ENCODE results near the gene BCL2. TPM values are rescaled to one million over a fixed set of nuclear protein-coding genes. Genes with fewer than 3 reads are reported as not detected.

BCL2 gene
- total RNA-seq, 4 donors from 2014 or later, result 14.3 to 34.8 (median 23.5) TPM

GRCh38 chr18:63112706-63113105 is 206.9 kb downstream of the BCL2 start:
- Histone ChIP-seq H3K4me1 (peaks cover 0 to 15% (median 9%) of the 10 kb centered on the region in 4 donors), H3K36me3 (no peaks in the 10 kb centered on the region), H3K9me3 (no peaks in the 10 kb centered on the region), H3K4me3 (no peak overlapping the region), H3K27me3 (no peaks in the 10 kb centered on the region), H3K27ac (no peak overlapping the region)
- DNase-seq, result no peak
- in situ Hi-C loops (cut with MboI; ENCODE audit: low pct_ligation_motif_present in 1 of 4, low pct_unique_long_range_greater_than_20kb in 1 of 4, low sequenced_read_pairs in 3 of 4), result loop anchor here in 1 of 4 donors (10.0 kb wide), 1 partner anchor 98 kb away; no protein-coding TSS in a partner anchor
- WGBS, 2 donors (ENCODE audit: low coverage in 1 of 2), result 80 to 91% methylated on average over 5 of the region's 5 CpGs
- TF ChIP-seq POLR2A (IDR thresholded peaks at IDR 0.05), result no peak
- TF ChIP-seq CTCF (IDR thresholded peaks at IDR 0.05), result no peak
- TF ChIP-seq POLR2AphosphoS5 (IDR thresholded peaks at IDR 0.05), result no peak
- TF ChIP-seq EP300 (IDR thresholded peaks at IDR 0.05; ENCODE audit: low read depth), result no peak
- intact Hi-C loops (cut with DNase I; ENCODE audit: low total_unique reads), result no loop called here

GRCh38 chr18:63111671-63112402 is 207.7 kb downstream of the BCL2 start:
- H3K9me3 ChIP-seq, result no peaks in the 10 kb centered on the region
- peaks cover 0 to 15% (median 9%) of the 10 kb centered on the region in 4 donors for H3K4me1 ChIP-seq
- H3K4me3 ChIP-seq, result no peak overlapping the region
- no peaks in the 10 kb centered on the region for H3K27me3 ChIP-seq
- intact Hi-C loops (cut with DNase I; ENCODE audit: low total_unique reads), result no loop called here
- in situ Hi-C loops (cut with MboI; ENCODE audit: low pct_ligation_motif_present in 1 of 4, low pct_unique_long_range_greater_than_20kb in 1 of 4, low sequenced_read_pairs in 3 of 4), result loop anchor here in 1 of 4 donors (10.0 kb wide), 1 partner anchor 97 kb away; no protein-coding TSS in a partner anchor
- DNase-seq, result no peak
- no peak overlapping the region for H3K27ac ChIP-seq
- H3K36me3 ChIP-seq, result no peaks in the 10 kb centered on the region
- no peak for TF ChIP-seq CTCF (IDR thresholded peaks at IDR 0.05)
- no peak for TF ChIP-seq POLR2A (IDR thresholded peaks at IDR 0.05)
- TF ChIP-seq EP300 (IDR thresholded peaks at IDR 0.05; ENCODE audit: low read depth), result no peak
- TF ChIP-seq POLR2AphosphoS5 (IDR thresholded peaks at IDR 0.05), result no peak
- WGBS, 2 donors (ENCODE audit: low coverage in 1 of 2), result 48 to 62% methylated on average over 4 of the region's 4 CpGs

GRCh38 chr18:63109802-63110201 is 209.8 kb downstream of the BCL2 start:
- H3K4me1 ChIP-seq, result peaks cover 0 to 15% (median 9%) of the 10 kb centered on the region in 4 donors
- intact Hi-C loops (cut with DNase I; ENCODE audit: low total_unique reads) (no loop called here), in situ Hi-C loops (cut with MboI; ENCODE audit: low pct_ligation_motif_present in 1 of 4, low pct_unique_long_range_greater_than_20kb in 1 of 4, low sequenced_read_pairs in 3 of 4) (loop anchor here in 1 of 4 donors (10.0 kb wide), 1 partner anchor 95 kb away; no protein-coding TSS in a partner anchor)
- H3K27ac ChIP-seq, result no peak overlapping the region
- no peaks in the 10 kb centered on the region for H3K27me3 ChIP-seq
- H3K4me3 ChIP-seq, result no peak overlapping the region
- H3K36me3 ChIP-seq, result no peaks in the 10 kb centered on the region
- H3K9me3 ChIP-seq, result no peaks in the 10 kb centered on the region
- no peak for DNase-seq
- WGBS, 2 donors (ENCODE audit: low coverage in 1 of 2), result 57 to 76% methylated on average over 2 to 4 of the region's 4 CpGs
- no peak for TF ChIP-seq EP300 (IDR thresholded peaks at IDR 0.05; ENCODE audit: low read depth)
- TF ChIP-seq POLR2A (IDR thresholded peaks at IDR 0.05), result no peak
- no peak for TF ChIP-seq POLR2AphosphoS5 (IDR thresholded peaks at IDR 0.05)
- TF ChIP-seq CTCF (IDR thresholded peaks at IDR 0.05), result no peak

GRCh38 chr18:63109022-63109421 is 210.5 kb downstream of the BCL2 start:
- DNase-seq, result no peak
- WGBS, 2 donors (ENCODE audit: low coverage in 1 of 2), result 71 to 86% methylated on average over 1 to 5 of the region's 5 CpGs
- H3K4me1 ChIP-seq, result peaks cover 0 to 15% (median 9%) of the 10 kb centered on the region in 4 donors
- TF ChIP-seq POLR2AphosphoS5 (IDR thresholded peaks at IDR 0.05) (no peak), CTCF (IDR thresholded peaks at IDR 0.05) (no peak), EP300 (IDR thresholded peaks at IDR 0.05; ENCODE audit: low read depth) (no peak), POLR2A (IDR thresholded peaks at IDR 0.05) (no peak)
- H3K4me3 ChIP-seq, result no peak overlapping the region
- no peaks in the 10 kb centered on the region for H3K27me3 ChIP-seq
- in situ Hi-C loops (cut with MboI; ENCODE audit: low pct_ligation_motif_present in 1 of 4, low pct_unique_long_range_greater_than_20kb in 1 of 4, low sequenced_read_pairs in 3 of 4) (no loop called here), intact Hi-C loops (cut with DNase I; ENCODE audit: low total_unique reads) (no loop called here)
- H3K36me3 ChIP-seq, result no peaks in the 10 kb centered on the region
- no peaks in the 10 kb centered on the region for H3K9me3 ChIP-seq
- no peak overlapping the region for H3K27ac ChIP-seq

Data from transverse colon (tissue), 4 donors.